Suprapubic skin (tissue), 4 donors: ENCODE data around the gene TEDC1. TPM values are rescaled to one million over a fixed set of nuclear protein-coding genes. Genes with fewer than 3 reads are reported as not detected.

Experiments
- DNase-seq, 2 donors: peaks; one replicate each; pipeline ENCODE4 v3.0.0-alpha.2; 2019; ENCODE audit warnings: low spot score in 2 of 2
- H3K27ac ChIP-seq: fragments of 200-600 bp; sonication (generic); one replicate; pipeline ENCODE4 v1.5.1; 2019
- H3K27me3 ChIP-seq: fragments of 200-600 bp; sonication (generic); one replicate; pipeline ENCODE4 v1.5.1; 2019
- H3K36me3 ChIP-seq: fragments of 200-600 bp; sonication (generic); one replicate; pipeline ENCODE4 v1.5.1; 2019
- H3K4me1 ChIP-seq: fragments of 200-600 bp; sonication (generic); one replicate; pipeline ENCODE4 v1.5.1; 2019
- H3K4me3 ChIP-seq: fragments of 200-600 bp; sonication (generic); one replicate; pipeline ENCODE4 v1.5.1; 2019; ENCODE audit warnings: mild to moderate bottlenecking
- H3K9me3 ChIP-seq: fragments of 200-600 bp; sonication (generic); one replicate; pipeline ENCODE4 v1.5.1; 2019
- CTCF ChIP-seq, 2 donors: fragments of 200-600 bp in 1 of 2; fragments of 450-650 bp in 1 of 2; sonication (generic) in 1 of 2; IDR thresholded peaks; one replicate each; pipeline ENCODE4 v1.5.1; 2016 to 2019; ENCODE audit warnings: antibody characterized with exemption in 2 of 2, mild to moderate bottlenecking in 1 of 2, moderate library complexity in 1 of 2
- EP300 ChIP-seq: sonication (generic); formaldehyde crosslinking; IDR thresholded peaks from one replicate; pipeline ENCODE4 v1.6.1; 2017; ENCODE audit warnings: antibody characterized with exemption
- POLR2A ChIP-seq, 2 donors: fragments of 450-650 bp; IDR thresholded peaks; one replicate each; pipeline ENCODE4 v1.6.1; 2017; ENCODE audit warnings: antibody characterized with exemption in 2 of 2, mild to moderate bottlenecking in 2 of 2, moderate library complexity in 2 of 2
- POLR2AphosphoS5 ChIP-seq, 3 donors: sonication (generic); formaldehyde crosslinking; IDR thresholded peaks; one replicate each; pipeline ENCODE4 v1.6.1; 2017; ENCODE audit warnings: antibody characterized with exemption in 3 of 3
- WGBS: methylation state at CpG from one replicate; pipeline ENCODE4 v1.1.5; 2018; 5-methylcytosine and 5-hydroxymethylcytosine counted together
- total RNA-seq, 4 donors: library from RNA; depleted of rRNA; stranded (reverse); fragments of >200 nt; gene quantifications; one replicate each; pipeline ENCODE4 v1.1.0, GENCODE V29; 2016

The TEDC1 gene
- total RNA-seq, 4 donors from 2014 or later = 11.4 to 41.0 (median 14.0) TPM

- H3K4me3 ChIP-seq = no peak overlapping the region
- DNase-seq = peak in 1 of 2 donors; percentile 65
- 84% methylated on average over 5 of the region's 7 CpGs for WGBS
- H3K9me3 ChIP-seq = no peaks in the 10 kb centered on the region
- no peak overlapping the region for H3K27ac ChIP-seq
- TF ChIP-seq CTCF (IDR thresholded peaks at IDR 0.05) (no peak), POLR2A (IDR thresholded peaks at IDR 0.05) (no peak), EP300 (no peak), POLR2AphosphoS5 (IDR thresholded peaks at IDR 0.05) (no peak)
- no peaks in the 10 kb centered on the region for H3K27me3 ChIP-seq
- H3K4me1 ChIP-seq = no peaks in the 10 kb centered on the region
- H3K36me3 ChIP-seq = peaks cover 6% of the 10 kb centered on the region
Observed at GRCh38 chr14:105503296-105503640, 12.2 kb downstream of the TEDC1 start.

- Histone ChIP-seq H3K27ac (no peak overlapping the region), H3K4me1 (no peaks in the 10 kb centered on the region), H3K36me3 (no peaks in the 10 kb centered on the region), H3K9me3 (no peaks in the 10 kb centered on the region), H3K27me3 (no peaks in the 10 kb centered on the region), H3K4me3 (no peak overlapping the region)
- peak in 1 of 2 donors; percentile 64 for DNase-seq
- TF ChIP-seq EP300 = no peak
- TF ChIP-seq POLR2A (IDR thresholded peaks at IDR 0.05) = no peak
- no peak for TF ChIP-seq POLR2AphosphoS5 (IDR thresholded peaks at IDR 0.05)
- TF ChIP-seq CTCF (IDR thresholded peaks at IDR 0.05) = no peak
- WGBS = 78% methylated on average over 29 of the region's 29 CpGs
Observed at GRCh38 chr14:105503935-105504692, 13.1 kb downstream of the TEDC1 start.

GRCh38 chr14:105505101-105505500 is 14.1 kb downstream of the TEDC1 start:
- peak in 1 of 2 donors; percentile 63 for DNase-seq
- no peaks in the 10 kb centered on the region for H3K9me3 ChIP-seq
- no peaks in the 10 kb centered on the region for H3K4me1 ChIP-seq
- H3K27me3 ChIP-seq = no peaks in the 10 kb centered on the region
- TF ChIP-seq CTCF (IDR thresholded peaks at IDR 0.05) = no peak
- no peak for TF ChIP-seq EP300
- no peak for TF ChIP-seq POLR2AphosphoS5 (IDR thresholded peaks at IDR 0.05)
- TF ChIP-seq POLR2A (IDR thresholded peaks at IDR 0.05) = no peak
- H3K36me3 ChIP-seq = no peaks in the 10 kb centered on the region
- H3K27ac ChIP-seq = no peak overlapping the region
- no peak overlapping the region for H3K4me3 ChIP-seq
- 94% methylated on average over 4 of the region's 16 CpGs for WGBS

- DNase-seq = peak in 1 of 2 donors; percentile 48
- 82% methylated on average over 17 of the region's 17 CpGs for WGBS
- no peaks in the 10 kb centered on the region for H3K9me3 ChIP-seq
- no peak overlapping the region for H3K4me3 ChIP-seq
- no peaks in the 10 kb centered on the region for H3K36me3 ChIP-seq
- no peaks in the 10 kb centered on the region for H3K27me3 ChIP-seq
- no peak overlapping the region for H3K27ac ChIP-seq
- TF ChIP-seq EP300 = no peak
- TF ChIP-seq CTCF (IDR thresholded peaks at IDR 0.05) = no peak
- TF ChIP-seq POLR2A (IDR thresholded peaks at IDR 0.05) = no peak
- no peak for TF ChIP-seq POLR2AphosphoS5 (IDR thresholded peaks at IDR 0.05)
- H3K4me1 ChIP-seq = no peaks in the 10 kb centered on the region
Observed at GRCh38 chr14:105507247-105507646, 16.2 kb downstream of the TEDC1 start.

GRCh38 chr14:105508069-105508468 is 17.0 kb downstream of the TEDC1 start:
- no peak overlapping the region for H3K27ac ChIP-seq
- no peaks in the 10 kb centered on the region for H3K4me1 ChIP-seq
- no peaks in the 10 kb centered on the region for H3K36me3 ChIP-seq
- peak in 1 of 2 donors; percentile 31 for DNase-seq
- 84% methylated on average over 16 of the region's 16 CpGs for WGBS
- H3K27me3 ChIP-seq = no peaks in the 10 kb centered on the region
- TF ChIP-seq CTCF (IDR thresholded peaks at IDR 0.05) (no peak), POLR2AphosphoS5 (IDR thresholded peaks at IDR 0.05) (no peak), POLR2A (IDR thresholded peaks at IDR 0.05) (no peak), EP300 (no peak)
- H3K9me3 ChIP-seq = no peaks in the 10 kb centered on the region
- H3K4me3 ChIP-seq = no peak overlapping the region
